Breast epithelium (tissue), 3 donors: ENCODE data around the gene SAFB2.

Source experiments
- CTCF ChIP-seq, 3 donors: fragments of 450-650 bp; IDR thresholded peaks; one replicate each; pipeline ENCODE4 v1.5.1; 2016 to 2017; ENCODE audit warnings: antibody characterized with exemption in 3 of 3, mild to moderate bottlenecking in 3 of 3, moderate library complexity in 3 of 3
- POLR2A ChIP-seq: fragments of 450-650 bp; IDR thresholded peaks from one replicate; pipeline ENCODE4 v1.6.1; 2016; ENCODE audit warnings: antibody characterized with exemption, mild to moderate bottlenecking, moderate library complexity

- TF ChIP-seq CTCF (IDR thresholded peaks at IDR 0.05) (no peak), POLR2A (no peak)
Observed at GRCh38 chr19:5615756-5616327, 6.7 kb downstream of the SAFB2 start.
